ENCODE measurements around the gene CMTM7.

GRCh38 chr3:32359766-32360492 lies 31.7 kb upstream of the CMTM7 start:
- TF ChIP-seq CTCF (IDR thresholded peaks at IDR 0.05; ENCODE audit: insufficient read depth, low read length): no peak
- no peak for TF ChIP-seq POLR2AphosphoS5 (IDR thresholded peaks at IDR 0.05; ENCODE audit: low read depth)
- TF ChIP-seq SPI1 (IDR thresholded peaks at IDR 0.05; ENCODE audit: borderline replicate concordance, low read depth): no peak
- TF ChIP-seq GABPA (IDR thresholded peaks at IDR 0.05; ENCODE audit: low read depth): no peak
- no peak for TF ChIP-seq REST (IDR thresholded peaks at IDR 0.05; ENCODE audit: insufficient replicate concordance, low read depth)
